Measurements from ENCODE around the gene SGK1. TPM values are rescaled to one million over a fixed set of nuclear protein-coding genes. Genes with fewer than 3 reads are reported as not detected.

Gene SGK1
- total RNA-seq, 1 experiment from 2014 or later: 7.8 TPM

DNA sequence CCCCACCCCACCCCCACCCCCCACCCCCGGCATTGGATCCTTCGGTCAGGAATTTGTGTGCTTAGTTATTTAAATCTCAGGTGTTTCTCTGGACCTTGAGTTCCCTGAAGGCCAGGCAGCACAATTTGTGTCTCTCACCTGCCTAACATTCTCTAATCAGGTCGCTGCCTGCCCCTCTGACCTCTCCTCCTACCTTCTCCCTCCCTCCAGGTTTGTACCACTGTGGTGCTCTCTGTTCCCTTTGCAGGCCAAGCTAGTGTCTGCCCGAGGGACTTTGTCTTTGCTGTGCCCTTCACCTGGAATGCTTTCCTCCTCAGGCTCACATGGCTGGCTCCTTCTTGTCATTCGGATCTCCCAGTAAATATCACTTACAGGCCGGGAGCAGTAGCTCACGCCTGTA lies 134.1 kb downstream of the SGK1 start:
- H2AK5ac ChIP-seq (ENCODE audit: insufficient read length, low read length): no peak overlapping the region
- peaks cover 24 to 25% of the 10 kb centered on the region in 2 experiments for H3K4me1 Mint-ChIP-seq
- no peaks in the 10 kb centered on the region for H3K36me3 Mint-ChIP-seq (ENCODE audit: insufficient read depth in 1 of 3, low read depth in 3 of 3)
- H2AFZ ChIP-seq (ENCODE audit: low read length): no peak overlapping the region
- no peaks in the 10 kb centered on the region for H3K27me3 Mint-ChIP-seq (ENCODE audit: low read depth)
- peak overlapping the region; percentile 98; the same call in 1 of the 2 replicates for H2BK15ac ChIP-seq (ENCODE audit: low read depth, low read length)
- peak overlapping the region; percentile 96 to 97 (median 97) for H3K27ac Mint-ChIP-seq
- WGBS (ENCODE audit: extremely low coverage, insufficient read length, low lambda C conversion rate): no CpG with 5 or more reads among the region's 7 CpGs
- peak; percentile 64 for DNase-seq
- H3K23me2 ChIP-seq (ENCODE audit: insufficient read length, low read depth, low read length, poor library complexity, severe bottlenecking): no peaks in the 10 kb centered on the region
- H3K9me3 ChIP-seq (ENCODE audit: control insufficient read depth, low read depth, low read length): no peaks in the 10 kb centered on the region
- H3K4me2 ChIP-seq (ENCODE audit: insufficient read depth, insufficient read length, low read length): peak overlapping the region; percentile 57
- no peak overlapping the region for H2BK120ac ChIP-seq (ENCODE audit: low read depth, low read length, poor library complexity, severe bottlenecking)
- H4K91ac ChIP-seq (ENCODE audit: insufficient read length, low read depth, low read length): no peak overlapping the region
- no peak overlapping the region for H3K9ac ChIP-seq (ENCODE audit: extremely low read depth, insufficient read length, low read length)
- TF ChIP-seq, protein P1, sequence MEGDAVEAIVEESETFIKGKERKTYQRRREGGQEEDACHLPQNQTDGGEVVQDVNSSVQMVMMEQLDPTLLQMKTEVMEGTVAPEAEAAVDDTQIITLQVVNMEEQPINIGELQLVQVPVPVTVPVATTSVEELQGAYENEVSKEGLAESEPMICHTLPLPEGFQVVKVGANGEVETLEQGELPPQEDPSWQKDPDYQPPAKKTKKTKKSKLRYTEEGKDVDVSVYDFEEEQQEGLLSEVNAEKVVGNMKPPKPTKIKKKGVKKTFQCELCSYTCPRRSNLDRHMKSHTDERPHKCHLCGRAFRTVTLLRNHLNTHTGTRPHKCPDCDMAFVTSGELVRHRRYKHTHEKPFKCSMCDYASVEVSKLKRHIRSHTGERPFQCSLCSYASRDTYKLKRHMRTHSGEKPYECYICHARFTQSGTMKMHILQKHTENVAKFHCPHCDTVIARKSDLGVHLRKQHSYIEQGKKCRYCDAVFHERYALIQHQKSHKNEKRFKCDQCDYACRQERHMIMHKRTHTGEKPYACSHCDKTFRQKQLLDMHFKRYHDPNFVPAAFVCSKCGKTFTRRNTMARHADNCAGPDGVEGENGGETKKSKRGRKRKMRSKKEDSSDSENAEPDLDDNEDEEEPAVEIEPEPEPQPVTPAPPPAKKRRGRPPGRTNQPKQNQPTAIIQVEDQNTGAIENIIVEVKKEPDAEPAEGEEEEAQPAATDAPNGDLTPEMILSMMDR (conservative IDR thresholded peaks at IDR 0.05): no peak
- H3K4ac ChIP-seq (ENCODE audit: low read depth, low read length): no peak overlapping the region
- no peak overlapping the region for H2BK5ac ChIP-seq (ENCODE audit: insufficient read length, low read length)
- H3K23ac ChIP-seq (ENCODE audit: insufficient read length, low read depth, low read length): no peak overlapping the region
- H3T11ph ChIP-seq (ENCODE audit: low read length): no peak overlapping the region
- peak overlapping the region; percentile 89 for H3K14ac ChIP-seq (ENCODE audit: insufficient read depth, low read length)
- peak overlapping the region; percentile 75 for H3K27ac ChIP-seq (ENCODE audit: insufficient read length, low read depth, low read length)
- H3K79me2 ChIP-seq (ENCODE audit: insufficient read depth, low read length): no peaks in the 10 kb centered on the region
- no peaks in the 10 kb centered on the region for H4K20me1 ChIP-seq (ENCODE audit: control insufficient read depth, insufficient read depth, insufficient read length)
- no peaks in the 10 kb centered on the region for H3K27me3 ChIP-seq (ENCODE audit: insufficient read depth, low read length)
- no peak overlapping the region for H2BK12ac ChIP-seq (ENCODE audit: insufficient read length, low read depth, low read length)
- H4K5ac ChIP-seq (ENCODE audit: insufficient read length, low read depth, low read length): no peak overlapping the region
- peaks cover 14% of the 10 kb centered on the region for H3K4me1 ChIP-seq (ENCODE audit: insufficient read depth, low read length)
- H3K56ac ChIP-seq (ENCODE audit: insufficient read length, low read depth, low read length): no peak overlapping the region
- H2BK20ac ChIP-seq (ENCODE audit: low read depth, low read length, poor library complexity, severe bottlenecking): no peak overlapping the region
- no peak overlapping the region for H4K8ac ChIP-seq (replicated peaks; ENCODE audit: insufficient read length, low read depth, low read length)
- peak overlapping the region; percentile 93 for H3K18ac ChIP-seq (ENCODE audit: insufficient read length, low read depth, low read length)
- no peaks in the 10 kb centered on the region; a peak in 1 of 5 replicates for H3K9me3 Mint-ChIP-seq
- H3K79me1 ChIP-seq (ENCODE audit: insufficient read depth, low read depth, low read length, poor library complexity, severe bottlenecking): no peaks in the 10 kb centered on the region
- peak overlapping the region in 1 of 2 experiments; percentile 20; a peak in 1 of 5 replicates for H3K4me3 Mint-ChIP-seq
